ENCODE measurements around the gene KIF11. TPM values are rescaled to one million over a fixed set of nuclear protein-coding genes. Genes with fewer than 3 reads are reported as not detected.

The KIF11 gene
- total and polyA plus RNA-seq, 9 of the 15 experiments (the other 6 are each of a cell fraction or from before 2014, with no cell fraction given), result 11.3 to 54.4 (median 29.2) TPM

GRCh38 chr10:92640107-92640506 lies 47.2 kb downstream of the KIF11 start:
- no peak overlapping the region for H2AFZ ChIP-seq (ENCODE audit: low read depth, low read length)
- no peak overlapping the region for H3K4me3 ChIP-seq
- no peak overlapping the region for H3K4me2 ChIP-seq (ENCODE audit: insufficient read depth, low read length)
- ATAC-seq (no peak), DNase-seq (ENCODE audit: extremely low read depth in 1 of 4, low spot score in 3 of 4) (no peak), FAIRE-seq (no peak)
- no peaks in the 10 kb centered on the region for H3K79me2 ChIP-seq (ENCODE audit: control insufficient read depth, insufficient read depth, low read length)
- peaks cover 81% of the 10 kb centered on the region for H3K36me3 ChIP-seq (ENCODE audit: control insufficient read depth, insufficient read depth, low read length)
- TF ChIP-seq CCNT2 (IDR thresholded peaks at IDR 0.05; ENCODE audit: borderline replicate concordance, extremely low read depth, insufficient read length, low read depth, low read length) (no peak), SMARCE1 (IDR thresholded peaks at IDR 0.05) (no peak), NFXL1 (CRISPR knock-in tag; IDR thresholded peaks at IDR 0.05) (no peak), TSC22D4 (tag; IDR thresholded peaks at IDR 0.05) (no peak), SMC3 (conservative IDR thresholded peaks at IDR 0.05; ENCODE audit: insufficient read depth, low read depth, low read length) (no peak), CBX5 (IDR thresholded peaks at IDR 0.05; ENCODE audit: borderline replicate concordance, low read depth) (no peak), BRF1 (IDR thresholded peaks at IDR 0.05; ENCODE audit: borderline replicate concordance, extremely low read depth, insufficient read length) (no peak), KHSRP (IDR thresholded peaks at IDR 0.05) (no peak)
- BruUV-seq (replicated peaks), result no TSS peak
- no peaks in the 10 kb centered on the region for H3K9me1 ChIP-seq (ENCODE audit: control insufficient read depth, insufficient read depth, low read length)
- no peaks in the 10 kb centered on the region for H3K27me3 ChIP-seq (ENCODE audit: control insufficient read depth in 2 of 2, insufficient read depth in 2 of 2, low read length in 2 of 2)
- POLR2A ChIA-PET, result no interaction called here
- H3K9me3 ChIP-seq (replicated peaks; ENCODE audit: control insufficient read depth, insufficient read depth, low read depth, low read length), result no peaks in the 10 kb centered on the region
- H4K20me1 ChIP-seq (replicated peaks; ENCODE audit: control insufficient read depth, insufficient read depth, low read length), result no peaks in the 10 kb centered on the region; the same call in 1 of the 2 replicates
- WGBS (ENCODE audit: insufficient coverage, low coverage, missing lambda C conversion rate), result 94% methylated on average over 3 of the region's 3 CpGs
- H3K9ac ChIP-seq (ENCODE audit: insufficient read depth in 1 of 2, low read depth in 2 of 2, low read length in 2 of 2), result no peak overlapping the region
- CTCF ChIA-PET (ENCODE audit: low intra/inter-chr PET ratio), result no interaction called here
- no peak overlapping the region for H3K27ac ChIP-seq (ENCODE audit: extremely low read depth, low read depth, low read length)
- intact Hi-C loops (cut with micrococcal nuclease), result no loop called here
- H3K4me1 ChIP-seq (replicated peaks in 1 of 2; ENCODE audit: control insufficient read depth in 2 of 2, insufficient read depth in 2 of 2, low read length in 2 of 2), result peaks cover 0 to 6% of the 10 kb centered on the region in 2 experiments; a peak in 2 of 5 replicates
- in situ Hi-C loops (cut with MboI), result no loop called here

Measured in K562 (cell line).